ENCODE data around the gene ADAMTS7.
"Not testable (repeated sequence)": the region's sequence is repeated elsewhere in the genome, so short reads cannot be mapped to it uniquely, and the experiment has no call there.

The ADAMTS7 gene

GRCh38 chr15:78762985-78763795 is 48.1 kb downstream of the ADAMTS7 start:
- H3K4me3 ChIP-seq (replicated peaks in 1 of 2; ENCODE audit: low read depth in 2 of 2, low read length in 2 of 2) = no peak overlapping the region
- DNase-seq (ENCODE audit: low read depth in 2 of 2) = no peak
- no peak for TF ChIP-seq CTCF (IDR thresholded peaks at IDR 0.05; ENCODE audit: low read depth, low read length)

GRCh38 chr15:78762386-78762961 is 48.8 kb downstream of the ADAMTS7 start:
- not testable (repeated sequence) for DNase-seq (ENCODE audit: low read depth in 2 of 2); H3K4me3 ChIP-seq (replicated peaks in 1 of 2; ENCODE audit: low read depth in 2 of 2, low read length in 2 of 2)

- no peak overlapping the region for H3K4me3 ChIP-seq (replicated peaks in 1 of 2; ENCODE audit: low read depth in 2 of 2, low read length in 2 of 2)
- TF ChIP-seq CTCF (IDR thresholded peaks at IDR 0.05; ENCODE audit: low read depth, low read length) = no peak
- DNase-seq (ENCODE audit: low read depth in 2 of 2) = no peak
Measured at GRCh38 chr15:78761891-78762385, 49.3 kb downstream of the ADAMTS7 start.

GRCh38 chr15:78761475-78761874 is 49.8 kb downstream of the ADAMTS7 start:
- H3K4me3 ChIP-seq (replicated peaks in 1 of 2; ENCODE audit: low read depth in 2 of 2, low read length in 2 of 2) = not testable (repeated sequence)
- peak; percentile 13 to 26 for DNase-seq (ENCODE audit: low read depth in 2 of 2)

- DNase-seq (ENCODE audit: low read depth in 2 of 2) = no peak
- H3K4me3 ChIP-seq (replicated peaks in 1 of 2; ENCODE audit: low read depth in 2 of 2, low read length in 2 of 2) = no peak overlapping the region
- TF ChIP-seq CTCF (IDR thresholded peaks at IDR 0.05; ENCODE audit: low read depth, low read length) = no peak
Measured at GRCh38 chr15:78761020-78761419, 50.2 kb downstream of the ADAMTS7 start.

GRCh38 chr15:78760091-78760882 is 51.0 kb downstream of the ADAMTS7 start:
- DNase-seq (ENCODE audit: low read depth in 2 of 2) = peak; percentile 55 to 83
- not testable (repeated sequence) for H3K4me3 ChIP-seq (replicated peaks in 1 of 2; ENCODE audit: low read depth in 2 of 2, low read length in 2 of 2)

- H3K4me3 ChIP-seq (replicated peaks in 1 of 2; ENCODE audit: low read depth in 2 of 2, low read length in 2 of 2); DNase-seq (ENCODE audit: low read depth in 2 of 2): not testable (repeated sequence)
Measured at GRCh38 chr15:78759361-78759998, 51.8 kb downstream of the ADAMTS7 start.

- not testable (repeated sequence) for H3K4me3 ChIP-seq (replicated peaks in 1 of 2; ENCODE audit: low read depth in 2 of 2, low read length in 2 of 2); DNase-seq (ENCODE audit: low read depth in 2 of 2)
Measured at GRCh38 chr15:78758486-78759200, 52.6 kb downstream of the ADAMTS7 start.

GRCh38 chr15:78758084-78758483 is 53.2 kb downstream of the ADAMTS7 start:
- DNase-seq (ENCODE audit: low read depth in 2 of 2); H3K4me3 ChIP-seq (replicated peaks in 1 of 2; ENCODE audit: low read depth in 2 of 2, low read length in 2 of 2): not testable (repeated sequence)
